GM12878 (cell line): ENCODE results near the gene TRAPPC12.
"Not testable (repeated sequence)": the region's sequence is repeated elsewhere in the genome, so short reads cannot be mapped to it uniquely, and the experiment has no call there.

Source experiments
- CBX5 ChIP-seq: sonication (generic); IDR thresholded peaks from 2 replicates; pipeline ENCODE4 v1.6.1; 2016; ENCODE audit warnings: low read depth, moderate library complexity, mild to moderate bottlenecking, inconsistent platforms
- POLR2A ChIP-seq: IDR thresholded peaks from 2 replicates; pipeline ENCODE4 v1.6.1; 2011; ENCODE audit warnings: low read depth, mild to moderate bottlenecking, low read length
- TF ChIP-seq, protein P1 (sequence below): IDR thresholded peaks from 2 replicates; pipeline ENCODE4 v1.6.1; 2012; ENCODE audit warnings: low read length, inconsistent platforms

DNA sequence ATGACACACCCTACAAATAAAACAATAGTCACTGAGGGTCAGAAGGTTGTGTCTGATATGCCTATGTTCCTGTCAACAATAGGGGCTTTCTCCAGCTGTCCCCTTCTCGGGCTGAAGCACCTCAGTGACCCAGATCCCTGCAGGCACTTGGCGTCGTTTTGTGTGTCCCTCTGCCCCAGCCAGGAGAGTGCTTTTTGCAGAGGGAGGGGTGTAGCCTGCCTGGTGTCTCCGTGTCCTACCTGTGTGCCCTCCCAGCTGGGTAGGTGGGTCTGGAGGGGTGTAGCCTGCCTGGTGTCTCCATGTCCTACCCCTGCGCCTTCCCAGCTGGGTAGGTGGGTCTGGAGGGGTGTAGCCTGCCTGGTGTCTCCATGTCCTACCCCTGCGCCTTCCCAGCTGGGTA is 74.5 kb downstream of the TRAPPC12 start:
- not testable (repeated sequence) for TF ChIP-seq POLR2A, CBX5
- TF ChIP-seq, protein P1, sequence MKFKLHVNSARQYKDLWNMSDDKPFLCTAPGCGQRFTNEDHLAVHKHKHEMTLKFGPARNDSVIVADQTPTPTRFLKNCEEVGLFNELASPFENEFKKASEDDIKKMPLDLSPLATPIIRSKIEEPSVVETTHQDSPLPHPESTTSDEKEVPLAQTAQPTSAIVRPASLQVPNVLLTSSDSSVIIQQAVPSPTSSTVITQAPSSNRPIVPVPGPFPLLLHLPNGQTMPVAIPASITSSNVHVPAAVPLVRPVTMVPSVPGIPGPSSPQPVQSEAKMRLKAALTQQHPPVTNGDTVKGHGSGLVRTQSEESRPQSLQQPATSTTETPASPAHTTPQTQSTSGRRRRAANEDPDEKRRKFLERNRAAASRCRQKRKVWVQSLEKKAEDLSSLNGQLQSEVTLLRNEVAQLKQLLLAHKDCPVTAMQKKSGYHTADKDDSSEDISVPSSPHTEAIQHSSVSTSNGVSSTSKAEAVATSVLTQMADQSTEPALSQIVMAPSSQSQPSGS = not testable (repeated sequence)
